Activated naive CD8-positive, alpha-beta T cell (primary cell): Measurements from ENCODE around the gene MKLN1.
A peak's percentile ranks its signal among the peaks of the same experiment; 100 is the strongest.
"Not testable (repeated sequence)": the region's sequence is repeated elsewhere in the genome, so short reads cannot be mapped to it uniquely, and the experiment has no call there.

ENCODE experiments used
- H3K27ac Mint-ChIP-seq: one replicate; pipeline ENCODE4 v1.8.0; 2021; ENCODE audit warnings: mixed read lengths
- H3K27me3 Mint-ChIP-seq: one replicate; pipeline ENCODE4 v1.8.0; 2021; ENCODE audit warnings: mixed read lengths
- H3K36me3 Mint-ChIP-seq: one replicate; pipeline ENCODE4 v1.8.0; 2021; ENCODE audit warnings: mixed read lengths
- H3K4me1 Mint-ChIP-seq: one replicate; pipeline ENCODE4 v1.8.0; 2021; ENCODE audit warnings: low read depth, mixed read lengths
- H3K4me3 Mint-ChIP-seq: one replicate; pipeline ENCODE4 v1.8.0; 2021; ENCODE audit warnings: mild to moderate bottlenecking, mixed read lengths
- H3K9me3 Mint-ChIP-seq: one replicate; pipeline ENCODE4 v1.8.0; 2021; ENCODE audit warnings: low read depth, mixed read lengths

The MKLN1 gene

GRCh38 chr7:131511071-131511470, 183.4 kb downstream of the MKLN1 start:
- no peak overlapping the region for H3K4me3 Mint-ChIP-seq
- peaks cover 6% of the 10 kb centered on the region for H3K27me3 Mint-ChIP-seq
- H3K9me3 Mint-ChIP-seq: no peaks in the 10 kb centered on the region
- H3K36me3 Mint-ChIP-seq: peaks cover 2% of the 10 kb centered on the region
- H3K4me1 Mint-ChIP-seq: peaks cover 25% of the 10 kb centered on the region
- no peak overlapping the region for H3K27ac Mint-ChIP-seq

- H3K9me3 Mint-ChIP-seq: no peaks in the 10 kb centered on the region
- H3K27ac Mint-ChIP-seq: no peak overlapping the region
- peaks cover 6% of the 10 kb centered on the region for H3K27me3 Mint-ChIP-seq
- peaks cover 25% of the 10 kb centered on the region for H3K4me1 Mint-ChIP-seq
- peaks cover 2% of the 10 kb centered on the region for H3K36me3 Mint-ChIP-seq
- peak overlapping the region; percentile 9 for H3K4me3 Mint-ChIP-seq
Measured at GRCh38 chr7:131511774-131512535, 184.3 kb downstream of the MKLN1 start.

GRCh38 chr7:131513245-131514061, 185.8 kb downstream of the MKLN1 start:
- Mint-ChIP-seq H3K4me3 (peak overlapping the region; percentile 5), H3K27me3 (peaks cover 5% of the 10 kb centered on the region), H3K4me1 (peaks cover 17% of the 10 kb centered on the region), H3K9me3 (no peaks in the 10 kb centered on the region), H3K36me3 (peaks cover 2% of the 10 kb centered on the region), H3K27ac (peak overlapping the region; percentile 28)

GRCh38 chr7:131515471-131515870, 187.8 kb downstream of the MKLN1 start:
- H3K36me3 Mint-ChIP-seq, H3K27me3 Mint-ChIP-seq, H3K27ac Mint-ChIP-seq, H3K9me3 Mint-ChIP-seq, H3K4me3 Mint-ChIP-seq: not testable (repeated sequence)
- peaks cover 13% of the 10 kb centered on the region for H3K4me1 Mint-ChIP-seq

- Mint-ChIP-seq H3K4me1 (peaks cover 12% of the 10 kb centered on the region), H3K27me3 (no peaks in the 10 kb centered on the region), H3K27ac (no peak overlapping the region), H3K4me3 (no peak overlapping the region), H3K9me3 (no peaks in the 10 kb centered on the region), H3K36me3 (no peaks in the 10 kb centered on the region)
Measured at GRCh38 chr7:131517218-131517923, 189.7 kb downstream of the MKLN1 start.

- no peaks in the 10 kb centered on the region for H3K9me3 Mint-ChIP-seq
- H3K36me3 Mint-ChIP-seq: no peaks in the 10 kb centered on the region
- H3K27me3 Mint-ChIP-seq: no peaks in the 10 kb centered on the region
- H3K4me1 Mint-ChIP-seq: peaks cover 12% of the 10 kb centered on the region
- no peak overlapping the region for H3K4me3 Mint-ChIP-seq
- no peak overlapping the region for H3K27ac Mint-ChIP-seq
Measured at GRCh38 chr7:131518626-131519025, 190.9 kb downstream of the MKLN1 start.

GRCh38 chr7:131521651-131522163, 194.0 kb downstream of the MKLN1 start:
- no peaks in the 10 kb centered on the region for H3K9me3 Mint-ChIP-seq
- H3K36me3 Mint-ChIP-seq: no peaks in the 10 kb centered on the region
- H3K27me3 Mint-ChIP-seq: peaks cover 3% of the 10 kb centered on the region
- no peak overlapping the region for H3K4me3 Mint-ChIP-seq
- H3K4me1 Mint-ChIP-seq: peaks cover 11% of the 10 kb centered on the region
- H3K27ac Mint-ChIP-seq: no peak overlapping the region

- Mint-ChIP-seq H3K36me3 (no peaks in the 10 kb centered on the region), H3K9me3 (no peaks in the 10 kb centered on the region), H3K4me3 (peak overlapping the region; percentile 21)
Measured at GRCh38 chr7:131522325-131522930, 194.8 kb downstream of the MKLN1 start.

GRCh38 chr7:131524115-131524514, 196.4 kb downstream of the MKLN1 start:
- H3K27me3 Mint-ChIP-seq: peaks cover 3% of the 10 kb centered on the region
- H3K36me3 Mint-ChIP-seq: no peaks in the 10 kb centered on the region
- peaks cover 11% of the 10 kb centered on the region for H3K4me1 Mint-ChIP-seq
- H3K4me3 Mint-ChIP-seq: no peak overlapping the region
- H3K27ac Mint-ChIP-seq: no peak overlapping the region
- no peaks in the 10 kb centered on the region for H3K9me3 Mint-ChIP-seq

More at GRCh38 chr7:131522325-131522930, 194.8 kb downstream of the MKLN1 start:
- peaks cover 3% of the 10 kb centered on the region for H3K27me3 Mint-ChIP-seq
- no peak overlapping the region for H3K27ac Mint-ChIP-seq
- H3K4me1 Mint-ChIP-seq: peaks cover 11% of the 10 kb centered on the region

- Mint-ChIP-seq H3K4me3 (no peak overlapping the region), H3K27ac (no peak overlapping the region), H3K4me1 (peaks cover 11% of the 10 kb centered on the region), H3K9me3 (no peaks in the 10 kb centered on the region), H3K36me3 (no peaks in the 10 kb centered on the region), H3K27me3 (peaks cover 3% of the 10 kb centered on the region)
Measured at GRCh38 chr7:131524703-131525102, 197.0 kb downstream of the MKLN1 start.

- Mint-ChIP-seq H3K9me3 (no peaks in the 10 kb centered on the region), H3K27me3 (peaks cover 3% of the 10 kb centered on the region), H3K36me3 (no peaks in the 10 kb centered on the region), H3K4me3 (no peak overlapping the region), H3K27ac (no peak overlapping the region), H3K4me1 (peaks cover 11% of the 10 kb centered on the region)
Measured at GRCh38 chr7:131525820-131526219, 198.1 kb downstream of the MKLN1 start.

GRCh38 chr7:131527456-131527855, 199.8 kb downstream of the MKLN1 start:
- no peaks in the 10 kb centered on the region for H3K36me3 Mint-ChIP-seq
- H3K27ac Mint-ChIP-seq: no peak overlapping the region
- H3K4me1 Mint-ChIP-seq: peaks cover 6% of the 10 kb centered on the region
- no peaks in the 10 kb centered on the region for H3K9me3 Mint-ChIP-seq
- H3K4me3 Mint-ChIP-seq: no peak overlapping the region
- peaks cover 3% of the 10 kb centered on the region for H3K27me3 Mint-ChIP-seq

- Mint-ChIP-seq H3K27ac (no peak overlapping the region), H3K9me3 (no peaks in the 10 kb centered on the region), H3K36me3 (no peaks in the 10 kb centered on the region), H3K4me1 (no peaks in the 10 kb centered on the region), H3K27me3 (peaks cover 3% of the 10 kb centered on the region), H3K4me3 (no peak overlapping the region)
Measured at GRCh38 chr7:131529179-131529578, 201.5 kb downstream of the MKLN1 start.

GRCh38 chr7:131529617-131530016, 201.9 kb downstream of the MKLN1 start:
- no peak overlapping the region for H3K4me3 Mint-ChIP-seq
- H3K9me3 Mint-ChIP-seq: no peaks in the 10 kb centered on the region
- H3K4me1 Mint-ChIP-seq: no peaks in the 10 kb centered on the region
- no peak overlapping the region for H3K27ac Mint-ChIP-seq
- H3K27me3 Mint-ChIP-seq: peaks cover 2% of the 10 kb centered on the region
- H3K36me3 Mint-ChIP-seq: no peaks in the 10 kb centered on the region
